Activated T-cell treated with anti-CD3 and anti-CD28 coated beads, Interleukin-2, amount 50 U/mL, for 1 hour (primary cell): Measurements from ENCODE around the gene RXFP2.

ENCODE experiments used
- DNase-seq: peaks from one replicate; pipeline ENCODE4 v3.0.0-alpha.2; 2020

RXFP2 gene, protein sequence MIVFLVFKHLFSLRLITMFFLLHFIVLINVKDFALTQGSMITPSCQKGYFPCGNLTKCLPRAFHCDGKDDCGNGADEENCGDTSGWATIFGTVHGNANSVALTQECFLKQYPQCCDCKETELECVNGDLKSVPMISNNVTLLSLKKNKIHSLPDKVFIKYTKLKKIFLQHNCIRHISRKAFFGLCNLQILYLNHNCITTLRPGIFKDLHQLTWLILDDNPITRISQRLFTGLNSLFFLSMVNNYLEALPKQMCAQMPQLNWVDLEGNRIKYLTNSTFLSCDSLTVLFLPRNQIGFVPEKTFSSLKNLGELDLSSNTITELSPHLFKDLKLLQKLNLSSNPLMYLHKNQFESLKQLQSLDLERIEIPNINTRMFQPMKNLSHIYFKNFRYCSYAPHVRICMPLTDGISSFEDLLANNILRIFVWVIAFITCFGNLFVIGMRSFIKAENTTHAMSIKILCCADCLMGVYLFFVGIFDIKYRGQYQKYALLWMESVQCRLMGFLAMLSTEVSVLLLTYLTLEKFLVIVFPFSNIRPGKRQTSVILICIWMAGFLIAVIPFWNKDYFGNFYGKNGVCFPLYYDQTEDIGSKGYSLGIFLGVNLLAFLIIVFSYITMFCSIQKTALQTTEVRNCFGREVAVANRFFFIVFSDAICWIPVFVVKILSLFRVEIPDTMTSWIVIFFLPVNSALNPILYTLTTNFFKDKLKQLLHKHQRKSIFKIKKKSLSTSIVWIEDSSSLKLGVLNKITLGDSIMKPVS

DNA sequence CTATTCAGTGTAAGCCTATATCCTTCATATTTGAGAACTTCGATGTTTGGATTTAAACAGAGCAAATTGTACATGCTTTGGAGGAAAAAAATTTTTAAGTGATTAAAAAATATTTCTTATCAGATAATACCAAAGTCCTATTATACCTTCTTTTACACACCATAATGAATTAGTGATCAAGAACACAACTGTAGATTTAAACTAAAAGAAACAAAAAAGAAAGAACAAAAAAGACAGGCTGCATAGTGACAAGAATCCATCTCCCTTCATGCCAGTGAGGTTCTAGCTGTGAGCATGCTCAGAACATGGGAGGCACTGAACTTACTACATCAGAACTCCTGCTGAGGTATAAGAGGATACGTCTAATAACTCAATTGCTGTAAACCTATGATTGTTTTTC lies at the start of gene RXFP2:
Gene RXFP2 (plus strand): TSS at position 301 of the 400 bp plus-strand sequence. CDS start 87 bp downstream, at position 388.
- DNase-seq = no peak

DNA sequence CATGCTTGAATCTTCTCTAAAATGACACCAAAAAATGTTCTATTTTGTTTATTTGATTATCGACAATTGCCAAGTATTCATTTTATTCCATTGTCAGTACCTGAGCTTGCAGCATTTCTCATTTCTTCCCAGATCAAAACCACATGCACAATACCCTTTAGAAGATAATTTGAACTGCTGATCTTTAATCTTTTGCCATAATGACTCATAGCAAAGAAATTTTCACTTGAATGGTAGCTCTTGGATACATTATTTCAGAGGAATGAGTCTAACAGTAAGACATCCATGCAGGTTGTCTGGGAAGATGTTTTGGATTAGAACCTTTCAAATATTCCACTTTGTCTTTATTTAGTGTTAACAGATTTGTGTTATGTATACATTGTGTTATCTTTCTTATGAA lies 42.0 kb upstream of the RXFP2 start:
- DNase-seq = no peak

DNA sequence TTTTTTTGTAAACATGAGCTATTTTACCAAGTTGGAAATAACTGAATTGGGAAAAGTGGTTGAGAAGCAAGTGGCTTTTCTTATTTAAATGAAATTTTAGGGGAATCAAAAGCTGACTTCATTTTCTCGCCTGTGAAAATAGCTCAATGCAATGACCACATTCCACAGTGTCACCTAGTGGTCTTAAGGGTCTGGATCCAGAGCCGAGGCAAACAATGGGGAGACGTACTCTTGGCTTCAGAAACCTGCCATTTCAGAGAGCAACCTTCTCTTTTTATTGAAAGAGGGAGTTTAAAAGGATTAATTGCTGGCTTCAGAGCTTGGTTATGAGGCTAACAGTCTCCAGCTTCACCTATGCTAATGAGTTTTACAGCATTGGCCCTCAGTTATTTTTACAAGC lies 39.7 kb upstream of the RXFP2 start:
- DNase-seq = no peak

DNA sequence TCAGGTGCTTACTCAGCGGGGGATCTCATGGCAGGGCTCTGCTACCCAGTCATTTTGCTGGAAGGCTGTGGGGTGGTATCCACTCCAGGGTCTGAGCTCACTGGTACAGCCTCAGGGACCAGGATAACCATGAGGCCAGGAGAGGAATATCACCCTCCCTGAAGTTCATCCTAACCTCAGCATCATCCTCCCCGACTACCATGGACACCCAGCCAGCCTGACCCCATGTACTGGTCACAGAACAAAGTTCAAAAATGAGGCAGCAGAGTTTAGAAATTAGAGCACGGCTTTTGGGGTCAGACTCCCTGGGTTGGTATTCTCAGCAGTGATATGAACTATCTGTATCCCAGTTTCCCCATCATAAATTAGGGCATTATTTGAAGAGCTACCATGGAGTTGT lies 35.5 kb upstream of the RXFP2 start:
- no peak for DNase-seq

DNA sequence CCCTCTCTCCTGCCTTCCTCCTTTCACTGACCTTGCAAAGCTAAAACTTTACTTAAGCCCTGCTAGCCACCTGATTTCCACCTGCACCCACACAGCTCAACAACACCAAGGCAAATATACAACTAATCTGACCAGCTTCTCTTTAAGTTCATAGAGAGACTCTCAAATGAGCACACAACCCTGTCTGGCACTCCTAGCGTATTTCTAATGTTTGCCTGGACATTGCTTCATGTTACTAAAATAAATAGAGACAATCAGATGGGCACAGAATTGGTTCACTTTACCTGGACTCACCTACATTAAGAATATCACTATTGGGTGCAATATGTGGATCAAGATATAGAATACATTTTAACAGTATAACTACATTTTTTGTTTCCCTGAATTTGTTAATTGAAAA lies 33.2 kb upstream of the RXFP2 start:
- DNase-seq = no peak

DNA sequence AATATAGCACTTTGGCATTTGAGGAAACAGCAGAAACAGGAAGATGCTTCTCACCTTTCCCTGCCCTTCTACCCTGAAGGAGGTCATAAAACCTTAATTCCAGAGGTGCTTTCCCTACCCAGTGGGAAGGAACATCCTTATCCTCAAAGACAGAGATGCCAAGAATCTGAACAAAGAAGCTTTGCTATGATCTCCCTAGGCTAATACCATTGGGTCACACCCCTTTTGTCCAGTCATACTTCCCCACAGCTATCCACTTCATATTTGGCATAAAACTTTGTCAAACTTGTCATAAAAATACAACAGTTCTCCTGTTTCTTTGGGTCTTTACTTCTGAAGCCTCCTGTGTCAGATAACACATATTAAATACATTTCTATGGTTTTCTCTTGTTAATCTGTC lies 21.7 kb upstream of the RXFP2 start:
- no peak for DNase-seq

DNA sequence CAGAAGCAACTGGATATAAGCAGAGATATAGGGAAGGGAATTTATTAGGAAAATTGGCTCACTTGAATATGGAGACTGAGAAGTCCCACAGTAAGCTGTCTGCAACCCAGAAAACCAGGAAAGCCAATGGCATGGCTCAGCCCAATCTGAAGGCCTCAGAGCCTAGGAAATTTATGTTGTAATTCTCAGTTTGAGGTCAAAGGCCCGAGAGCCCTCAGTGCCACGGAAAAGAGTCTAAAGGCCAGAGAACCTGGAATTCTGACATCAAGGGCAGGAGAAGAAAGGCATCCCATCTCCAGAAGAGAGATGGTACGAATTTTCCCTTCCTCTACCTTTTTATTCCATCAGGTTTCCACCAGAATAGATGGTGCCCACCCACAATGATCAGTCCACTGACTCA lies 20.1 kb upstream of the RXFP2 start:
- no peak for DNase-seq

DNA sequence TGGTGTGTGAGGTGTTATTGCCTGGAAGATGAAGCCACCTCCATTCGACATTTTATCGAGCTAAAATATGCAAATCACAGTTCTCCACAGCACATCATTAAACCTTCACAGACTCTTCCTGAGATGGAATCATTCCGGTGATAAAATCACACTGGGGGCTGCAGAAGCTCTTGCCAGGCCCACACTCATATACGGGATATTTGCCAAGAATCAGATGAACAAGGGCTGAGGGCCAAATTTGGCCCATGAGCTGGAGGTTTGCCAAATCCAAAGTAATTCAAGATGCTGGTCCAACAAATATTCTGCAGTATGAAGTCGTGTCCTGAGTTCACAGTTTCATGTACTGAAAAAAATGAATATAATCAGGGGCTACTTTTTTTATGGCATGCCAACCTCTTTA lies 16.7 kb upstream of the RXFP2 start:
- DNase-seq = no peak

DNA sequence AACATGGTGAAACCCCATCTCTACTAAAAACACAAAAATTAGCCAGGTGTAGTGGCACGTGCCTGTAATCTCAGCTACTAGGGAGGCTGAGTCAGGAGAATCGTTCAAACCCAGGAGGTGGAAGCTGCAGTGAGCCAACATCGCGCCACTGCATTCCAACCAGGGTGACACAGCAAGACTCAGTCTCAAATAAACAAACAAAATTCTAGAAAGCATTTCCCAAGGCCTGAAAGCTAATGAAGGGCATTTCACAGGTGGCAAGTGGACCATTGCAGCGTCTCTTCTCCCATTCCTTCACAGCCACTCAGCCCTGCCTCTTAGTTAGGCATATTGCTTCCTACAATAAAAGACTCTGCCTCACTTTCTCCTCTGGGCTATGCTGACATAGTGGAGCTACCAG lies 13.5 kb upstream of the RXFP2 start:
- DNase-seq = no peak

DNA sequence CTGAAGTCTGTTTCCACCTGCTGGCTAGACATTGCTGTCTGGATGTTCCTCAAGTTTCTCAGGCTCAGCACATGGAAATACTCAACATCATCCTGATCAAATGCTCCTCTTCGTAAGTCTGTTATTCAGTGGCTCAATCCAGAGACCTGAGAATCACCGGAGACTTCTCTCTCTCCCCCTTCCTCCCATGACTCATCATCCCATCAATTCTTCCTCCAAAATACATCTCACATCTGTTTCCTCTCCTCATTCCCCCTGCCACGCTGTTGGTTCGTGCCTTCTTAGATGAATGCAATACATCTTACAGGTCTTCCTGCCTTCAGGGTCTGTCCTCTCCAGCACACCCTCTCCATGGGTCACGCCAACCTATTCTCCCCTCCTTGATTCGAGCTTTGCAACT lies 7.4 kb upstream of the RXFP2 start:
- no peak for DNase-seq

DNA sequence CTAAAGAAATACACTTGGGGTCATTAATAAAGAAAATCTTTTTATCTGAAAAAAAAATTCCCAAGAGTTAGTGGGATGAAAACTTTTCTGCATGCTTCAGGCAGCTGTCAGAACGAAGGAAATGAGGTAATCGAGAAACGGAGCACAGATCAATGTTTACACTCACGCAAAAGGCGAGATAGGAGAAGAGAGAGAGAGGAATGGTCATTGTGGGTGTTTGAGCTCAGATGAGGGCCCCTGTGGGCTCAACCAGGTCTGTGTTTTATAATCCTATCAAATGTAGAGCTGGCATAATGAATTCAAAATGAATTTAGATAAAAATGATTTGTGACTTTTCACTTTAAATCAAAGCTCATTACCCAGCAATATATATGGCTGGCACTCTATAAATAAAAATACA lies 6.3 kb upstream of the RXFP2 start:
- no peak for DNase-seq

DNA sequence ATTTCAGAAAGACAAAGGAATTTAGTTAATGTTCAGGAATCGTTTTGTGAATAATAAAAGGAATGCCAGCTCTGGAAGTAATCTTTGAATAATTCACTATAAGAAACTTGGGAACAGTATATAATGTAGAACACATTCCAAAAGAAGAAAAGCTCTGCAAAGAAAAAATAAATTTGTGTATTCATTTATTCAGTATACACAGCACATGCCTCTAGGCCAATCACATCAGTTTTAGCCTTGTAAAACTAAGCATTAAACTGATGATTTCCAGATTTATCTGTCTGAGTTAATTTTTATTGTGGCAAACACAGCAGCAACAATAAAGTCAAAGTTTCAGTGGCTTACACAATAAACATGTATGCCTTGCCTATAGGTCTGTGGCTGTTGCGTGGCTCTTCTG lies 5.7 kb upstream of the RXFP2 start:
- DNase-seq = no peak

DNA sequence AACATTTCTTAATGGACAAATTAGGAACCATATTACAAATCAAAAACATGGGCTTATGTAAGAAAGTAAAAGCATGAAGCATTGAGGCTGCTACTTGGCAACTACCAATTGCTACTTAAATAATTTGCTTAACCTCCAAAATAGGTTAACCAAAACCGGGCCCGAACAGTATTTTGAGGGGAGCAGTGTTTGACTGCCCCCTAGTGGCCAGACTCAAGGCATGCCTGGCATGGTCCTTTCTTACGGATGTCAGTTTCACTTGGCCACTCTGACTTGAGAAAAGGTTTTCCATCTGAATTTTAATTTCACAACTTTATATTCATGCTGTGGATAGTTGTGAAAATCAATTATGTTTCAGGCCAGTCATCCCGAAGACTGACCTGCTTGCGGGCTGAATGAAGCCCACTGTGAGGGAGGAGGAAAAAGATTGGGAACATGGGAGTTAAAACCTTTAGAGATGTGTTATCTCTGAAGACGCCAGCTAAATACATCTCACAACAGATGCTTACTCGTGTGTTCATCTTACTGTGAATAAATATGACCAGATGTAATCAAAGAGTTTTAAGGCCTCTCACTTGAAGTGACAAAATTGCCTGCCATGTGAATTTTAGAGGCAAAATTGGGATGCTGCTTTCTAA lies 2.9 kb downstream of the RXFP2 start:
- peak; percentile 52 for DNase-seq

DNA sequence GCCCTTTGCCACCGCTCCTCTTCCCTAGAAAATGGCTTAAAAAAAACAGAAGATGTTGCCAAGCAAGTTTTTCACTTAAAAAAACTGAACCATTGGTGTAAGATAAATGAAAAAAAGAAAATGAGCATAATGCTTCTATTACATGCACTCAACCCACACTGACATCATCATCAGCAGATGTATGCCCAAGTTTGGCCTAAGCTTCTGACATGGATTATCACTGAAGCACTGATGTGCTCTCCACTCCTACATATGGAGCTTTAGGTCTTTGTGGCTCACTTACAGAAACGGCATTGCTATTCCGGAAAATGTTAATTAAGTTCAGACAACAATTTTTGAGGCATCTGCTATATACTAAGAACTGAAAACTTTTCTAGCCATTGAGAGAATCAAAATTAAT lies 8.0 kb downstream of the RXFP2 start:
- no peak for DNase-seq

DNA sequence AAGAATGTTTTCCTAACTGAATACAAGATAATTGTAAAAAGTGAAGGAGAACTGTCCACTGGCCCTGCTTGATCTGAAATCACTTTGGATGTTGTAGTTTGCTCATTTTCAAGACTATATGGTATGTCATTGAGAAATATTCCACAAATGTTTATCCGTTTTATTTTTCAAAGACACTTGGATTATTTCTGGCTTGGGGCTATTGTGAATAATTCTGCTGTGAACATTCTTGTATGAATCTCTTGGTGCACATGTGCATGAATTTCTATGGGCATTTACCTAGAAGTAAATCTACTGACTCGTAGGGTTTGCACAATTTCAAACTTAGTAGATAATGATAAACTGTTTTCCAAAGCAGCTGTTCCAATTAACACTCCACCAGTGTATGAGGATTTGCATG lies 8.6 kb downstream of the RXFP2 start:
- DNase-seq = no peak

DNA sequence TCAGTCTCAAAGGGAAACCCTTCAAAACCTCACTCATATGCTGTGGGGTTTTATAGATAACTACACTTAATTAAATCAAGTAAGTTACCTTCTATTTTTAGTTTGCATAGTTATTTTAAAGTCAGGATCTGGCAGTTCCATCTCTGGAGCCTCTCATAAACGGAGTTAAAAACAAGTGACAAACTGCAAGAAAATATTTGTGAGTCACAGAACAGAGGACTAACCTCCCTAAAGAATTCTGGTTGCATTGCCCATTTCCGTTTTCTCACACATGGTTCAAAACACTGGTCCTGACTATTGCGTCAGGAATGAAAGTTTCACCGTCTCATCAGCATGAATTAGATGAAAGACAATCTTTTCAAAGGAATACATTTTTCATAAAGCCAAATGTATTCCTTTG lies 10.6 kb downstream of the RXFP2 start:
- no peak for DNase-seq

DNA sequence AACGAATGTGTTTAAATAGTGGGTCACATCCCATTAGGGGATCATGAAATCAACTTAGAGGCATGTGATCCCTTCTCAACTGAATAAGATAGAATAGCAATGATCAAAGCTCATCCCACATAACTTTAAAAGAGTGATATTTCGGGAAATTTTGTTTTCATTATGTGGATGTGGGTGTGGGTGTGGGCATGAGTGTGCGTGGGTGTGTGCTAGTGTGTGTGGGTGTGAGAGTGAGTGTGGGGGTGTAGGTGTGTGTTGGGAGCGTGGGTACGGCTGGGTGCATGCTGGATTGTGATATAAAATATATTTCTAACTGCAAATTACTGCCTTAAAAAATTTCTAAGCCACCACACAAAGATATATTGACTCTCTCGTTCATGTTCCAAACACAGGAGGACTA lies 15.9 kb downstream of the RXFP2 start:
- DNase-seq = no peak

DNA sequence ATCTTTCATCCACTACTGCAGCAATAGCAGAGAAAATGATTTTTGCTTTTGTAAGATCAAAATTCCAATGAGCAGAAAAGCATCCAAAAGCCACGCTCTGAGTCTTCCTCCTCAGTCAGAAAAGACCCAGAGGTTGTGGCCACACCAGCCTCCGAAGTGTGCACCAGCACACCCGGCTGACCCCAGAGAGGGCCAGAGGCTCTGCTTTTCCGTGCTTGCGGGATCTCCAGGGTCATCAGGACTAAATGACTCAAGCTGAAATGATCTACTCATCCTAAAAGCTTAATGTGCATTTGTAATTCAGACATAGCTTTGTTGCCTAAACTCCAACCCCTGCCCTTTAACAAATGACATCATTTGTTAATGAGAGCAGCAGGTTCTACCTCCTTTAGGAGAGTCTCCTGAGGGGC lies 16.5 kb downstream of the RXFP2 start:
- DNase-seq = no peak

DNA sequence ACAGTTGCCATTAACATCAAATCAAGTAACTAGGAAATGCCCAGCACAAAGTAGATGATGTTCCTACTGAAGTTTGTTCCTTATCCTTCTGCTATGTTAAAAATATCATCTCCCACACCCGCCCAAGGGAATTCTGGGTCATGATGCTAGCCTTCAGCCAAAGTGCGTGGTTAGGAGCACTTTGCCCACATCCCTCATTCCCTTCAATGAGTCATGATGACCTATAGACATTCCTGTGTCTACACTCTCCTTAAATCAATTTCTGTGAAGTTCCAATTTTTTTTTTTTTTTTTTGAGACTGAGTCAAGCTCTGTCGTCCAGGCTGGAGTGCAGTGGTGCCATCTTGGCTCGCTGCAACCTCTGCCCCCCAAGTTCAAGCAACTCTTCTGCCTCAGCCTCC lies 17.0 kb downstream of the RXFP2 start:
- DNase-seq = no peak

DNA sequence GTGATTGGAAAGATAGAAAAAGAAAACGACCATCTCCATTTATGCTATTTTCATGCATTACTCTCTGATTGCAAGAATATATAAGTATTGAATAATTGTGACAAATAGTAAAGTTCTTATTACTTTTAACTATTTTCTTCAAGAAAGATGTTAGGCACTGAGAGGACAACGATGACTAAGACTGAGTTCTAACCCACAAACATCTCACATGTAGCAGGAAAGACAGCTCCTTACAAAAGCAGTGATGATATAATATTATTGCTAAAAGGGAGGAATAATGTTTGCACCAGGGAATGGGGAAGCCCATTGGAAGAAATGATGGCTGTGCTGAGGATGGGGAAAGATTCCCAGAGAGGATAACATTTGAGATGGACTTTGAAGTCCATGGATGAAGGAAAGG lies 22.6 kb downstream of the RXFP2 start:
- DNase-seq = no peak

DNA sequence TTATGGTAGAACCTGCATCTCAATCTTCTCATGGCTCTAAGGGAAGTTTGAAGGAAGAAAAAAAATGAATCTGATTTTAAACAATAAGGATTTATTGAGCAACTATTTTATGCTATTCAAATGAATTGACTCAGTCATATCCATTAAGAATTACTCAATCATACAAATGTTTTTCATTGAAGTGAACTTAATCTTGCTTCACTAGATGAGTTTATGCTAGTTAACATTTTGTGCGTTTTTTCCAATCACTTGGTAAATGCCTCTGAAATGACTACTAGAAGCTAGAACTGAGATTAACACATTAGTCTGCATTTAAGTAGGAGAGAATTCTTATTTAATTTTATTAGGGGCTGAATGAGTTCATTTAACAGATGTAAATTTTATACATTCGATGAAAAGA lies 25.2 kb downstream of the RXFP2 start:
- DNase-seq = no peak

DNA sequence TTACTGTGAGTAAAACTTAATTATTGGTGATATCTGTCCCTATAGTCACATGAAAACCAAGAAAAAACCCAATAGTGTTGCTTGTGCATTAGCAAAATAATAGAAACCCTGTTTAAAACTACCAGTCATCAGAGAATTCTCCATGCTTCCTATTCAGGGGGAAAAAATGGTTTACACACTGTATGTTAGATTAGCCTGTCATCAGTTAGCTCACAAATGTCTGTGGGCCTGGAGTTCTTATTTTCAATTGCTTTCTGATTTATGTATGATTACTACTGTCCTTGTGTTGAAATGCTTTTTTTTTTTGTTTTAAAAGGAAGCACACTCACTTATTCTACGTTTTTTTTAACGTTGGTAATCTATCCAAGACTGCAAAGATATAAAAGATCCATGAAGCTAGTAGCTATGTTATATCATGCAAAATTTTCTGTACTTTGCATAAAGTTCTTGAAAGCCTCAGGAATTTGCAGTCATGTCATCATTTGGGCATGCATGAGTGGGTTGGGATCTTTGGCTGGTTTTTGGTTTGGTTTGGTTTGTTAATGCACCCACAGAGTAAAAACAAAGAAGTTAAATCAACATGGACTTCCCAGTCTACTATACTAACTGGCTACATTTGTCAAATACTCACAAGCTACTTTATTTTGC lies 25.9 kb downstream of the RXFP2 start:
- no peak for DNase-seq

DNA sequence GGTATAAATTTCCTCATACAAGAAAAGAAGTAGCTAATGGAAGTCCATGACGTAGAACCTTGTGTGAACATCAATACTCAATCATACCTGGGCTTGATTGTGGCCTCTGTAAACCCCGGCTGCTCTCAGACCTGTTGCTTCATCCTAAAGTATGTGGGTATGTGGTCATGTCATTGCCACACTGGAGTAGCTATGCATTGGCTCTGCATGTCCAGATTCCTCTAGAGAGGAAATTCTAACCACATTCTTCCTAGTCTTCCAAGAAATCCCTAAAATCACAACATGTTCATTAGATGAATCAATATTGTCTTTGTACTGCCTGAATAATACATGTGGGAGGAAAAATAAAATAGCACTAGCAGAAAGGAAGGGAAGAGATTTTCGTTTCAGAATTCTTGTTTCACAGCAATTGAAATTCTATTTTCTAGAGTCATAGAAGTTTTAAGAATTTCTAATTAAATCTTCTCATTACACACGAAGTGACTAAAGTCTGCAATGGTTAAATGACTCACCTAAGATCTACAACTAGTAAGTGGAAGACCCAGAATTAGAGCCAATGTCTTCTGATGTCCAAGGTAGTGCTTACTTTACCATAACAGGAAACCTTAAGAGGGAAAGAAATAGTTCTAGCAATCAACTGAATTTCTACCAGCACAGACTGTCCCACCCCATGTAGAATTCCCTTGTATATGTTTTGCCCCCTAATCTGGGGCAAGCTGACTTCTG lies 28.0 kb downstream of the RXFP2 start:
- no peak for DNase-seq
